GM23248 (cell line): ENCODE measurements around the gene MCEMP1. TPM values are rescaled to one million over a fixed set of nuclear protein-coding genes. Genes with fewer than 3 reads are reported as not detected.
"Not testable (repeated sequence)": the region's sequence is repeated elsewhere in the genome, so short reads cannot be mapped to it uniquely, and the experiment has no call there.

Experiments used
- DNase-seq: peaks from one replicate; pipeline ENCODE4 v3.0.0-alpha.2; 2015
- H2AFZ ChIP-seq: fragments of 200-600 bp; sonication (generic); 2 replicates; pipeline ENCODE4 v1.6.1; 2016; ENCODE audit warnings: antibody characterized with exemption
- H3F3A ChIP-seq: fragments of 200-600 bp; sonication (generic); 2 replicates; pipeline ENCODE4 v1.6.1; 2016; ENCODE audit warnings: mild to moderate bottlenecking, antibody characterized with exemption, mixed run types; ENCODE audit not compliant: insufficient read depth
- H3K27ac ChIP-seq: fragments of 200-600 bp; sonication (generic); 2 replicates; pipeline ENCODE4 v1.5.1; 2016; ENCODE audit warnings: mild to moderate bottlenecking
- H3K27me3 ChIP-seq: fragments of 200-600 bp; sonication (generic); replicated peaks from 2 replicates; pipeline ENCODE4 v1.6.1; 2016; ENCODE audit warnings: mild to moderate bottlenecking; ENCODE audit not compliant: insufficient read depth
- H3K36me3 ChIP-seq: fragments of 200-600 bp; sonication (generic); 2 replicates; pipeline ENCODE4 v1.6.1; 2016; ENCODE audit warnings: low read depth, mild to moderate bottlenecking
- H3K4me1 ChIP-seq: fragments of 200-600 bp; sonication (generic); 2 replicates; pipeline ENCODE4 v1.6.1; 2016; ENCODE audit warnings: mild to moderate bottlenecking; ENCODE audit not compliant: insufficient read depth
- H3K4me2 ChIP-seq: fragments of 200-600 bp; sonication (generic); one replicate; pipeline ENCODE4 v1.6.1; 2016; ENCODE audit warnings: mild to moderate bottlenecking; ENCODE audit not compliant: unreplicated experiment
- H3K4me3 ChIP-seq: fragments of 200-600 bp; sonication (generic); 2 replicates; pipeline ENCODE4 v1.5.1; 2016; ENCODE audit warnings: mild to moderate bottlenecking
- H3K79me2 ChIP-seq: fragments of 200-600 bp; sonication (generic); 2 replicates; pipeline ENCODE4 v1.6.1; 2016; ENCODE audit warnings: mild to moderate bottlenecking; ENCODE audit not compliant: insufficient read depth
- H3K9ac ChIP-seq: fragments of 200-600 bp; sonication (generic); 2 replicates; pipeline ENCODE4 v1.6.1; 2016; ENCODE audit warnings: mild to moderate bottlenecking
- H3K9me2 ChIP-seq: fragments of 200-600 bp; sonication (generic); 2 replicates; pipeline ENCODE4 v1.6.1; 2016; ENCODE audit warnings: mixed run types, mild to moderate bottlenecking, moderate library complexity; ENCODE audit not compliant: insufficient read depth
- H3K9me3 ChIP-seq: fragments of 200-600 bp; sonication (generic); one replicate; pipeline ENCODE4 v1.6.1; 2017; ENCODE audit warnings: low read depth
- H4K20me1 ChIP-seq: fragments of 200-600 bp; sonication (generic); 2 replicates; pipeline ENCODE4 v1.6.0; 2016; ENCODE audit not compliant: insufficient read depth
- EZH2 ChIP-seq: fragments of 200-600 bp; sonication (generic); IDR thresholded peaks from 2 replicates; pipeline ENCODE4 v1.6.1; 2018; ENCODE audit warnings: antibody characterized with exemption, mild to moderate bottlenecking; ENCODE audit not compliant: insufficient read depth, poor library complexity, severe bottlenecking
- EZH2phosphoT487 ChIP-seq: fragments of 200-600 bp; sonication (generic); IDR thresholded peaks from 2 replicates; pipeline ENCODE4 v1.6.1; 2018; ENCODE audit warnings: antibody characterized with exemption, moderate library complexity, mild to moderate bottlenecking, low read depth; ENCODE audit not compliant: insufficient read depth
- WGBS, 2 experiments: methylation state at CpG; one replicate each; pipeline ENCODE4 v1.1.6; 2015 to 2017; ENCODE audit warnings: low lambda C conversion rate in 2 of 2, low coverage in 1 of 2; ENCODE audit errors: missing lambda C conversion rate in 2 of 2; 5-methylcytosine and 5-hydroxymethylcytosine counted together
- in situ Hi-C: fragments of 300-500 bp; cut with MboI; formaldehyde crosslinking; loops from 2 replicates; pipeline ENCODE4 v1.15.0; 2020
- polyA plus RNA-seq: library from polyadenylated mRNA; unstranded; fragments of >200 nt; fragmentation: Nextera tagmentation; extraction: Ambion mirVana; gene quantifications from 2 replicates; pipeline ENCODE4 v1.2.1, GENCODE V29; 2016
- total RNA-seq: library from RNA; depleted of rRNA; stranded (reverse); fragments of >200 nt; shearing (Covaris generic); gene quantifications from 2 replicates; pipeline ENCODE4 v1.2.3, GENCODE V29; 2014

MCEMP1 gene
- total and polyA plus RNA-seq, 2 experiments from 2014 or later, result not detected

GRCh38 chr19:7643031-7643415 is 33.9 kb upstream of the MCEMP1 start:
- Histone ChIP-seq H3K27ac (no peak overlapping the region), H3K36me3 (no peaks in the 10 kb centered on the region), H3K9ac (no peak overlapping the region), H3F3A (no peaks in the 10 kb centered on the region), H2AFZ (no peak overlapping the region), H3K79me2 (no peaks in the 10 kb centered on the region), H3K4me2 (no peak overlapping the region), H3K4me3 (no peak overlapping the region), H3K4me1 (no peaks in the 10 kb centered on the region), H3K27me3 (0 out of 2 replicates have a peak, but pooled peaks cover 2% of the 10 kb centered on the region), H3K9me3 (no peaks in the 10 kb centered on the region), H4K20me1 (no peaks in the 10 kb centered on the region), H3K9me2 (no peaks in the 10 kb centered on the region)
- in situ Hi-C loops, result no loop called here
- 85% methylated on average over 7 to 8 of the region's 8 CpGs for WGBS, 2 experiments
- no peak for DNase-seq
- TF ChIP-seq EZH2phosphoT487 (no peak), EZH2 (no peak)

GRCh38 chr19:7643629-7644549 is 33.0 kb upstream of the MCEMP1 start:
- H3K4me2 ChIP-seq, H3K79me2 ChIP-seq, H3K27ac ChIP-seq, H4K20me1 ChIP-seq, H3K4me1 ChIP-seq, H3F3A ChIP-seq, H3K9me3 ChIP-seq, H3K9me2 ChIP-seq, H3K27me3 ChIP-seq, in situ Hi-C loops, H2AFZ ChIP-seq, H3K36me3 ChIP-seq, H3K4me3 ChIP-seq, DNase-seq, H3K9ac ChIP-seq: not testable (repeated sequence)
- whole genome bisulfite sequencing, 2 experiments, result 66 to 100% methylated on average over 2 to 10 of the region's 10 CpGs

GRCh38 chr19:7644550-7644877 is 32.4 kb upstream of the MCEMP1 start:
- TF ChIP-seq EZH2phosphoT487 (no peak), EZH2 (no peak)
- Histone ChIP-seq H2AFZ (no peak overlapping the region), H3K79me2 (no peaks in the 10 kb centered on the region), H3K4me1 (no peaks in the 10 kb centered on the region), H3K9me3 (no peaks in the 10 kb centered on the region), H3K9me2 (no peaks in the 10 kb centered on the region), H3K27ac (no peak overlapping the region), H3F3A (no peaks in the 10 kb centered on the region), H3K4me3 (no peak overlapping the region), H3K36me3 (no peaks in the 10 kb centered on the region), H3K9ac (no peak overlapping the region), H3K27me3 (no peaks in the 10 kb centered on the region), H3K4me2 (no peak overlapping the region), H4K20me1 (no peaks in the 10 kb centered on the region)
- DNase-seq, result no peak
- 87 to 90% methylated on average over 16 to 20 of the region's 20 CpGs for WGBS, 2 experiments
- in situ Hi-C loops, result no loop called here

- in situ Hi-C loops, result no loop called here
- Histone ChIP-seq H3K4me1 (no peaks in the 10 kb centered on the region), H4K20me1 (no peaks in the 10 kb centered on the region), H3K4me3 (no peak overlapping the region), H3K9me3 (no peaks in the 10 kb centered on the region), H3K9me2 (no peaks in the 10 kb centered on the region), H3K27ac (no peak overlapping the region), H3K4me2 (no peak overlapping the region), H3K36me3 (no peaks in the 10 kb centered on the region), H2AFZ (no peak overlapping the region), H3K79me2 (no peaks in the 10 kb centered on the region), H3F3A (no peaks in the 10 kb centered on the region), H3K9ac (no peak overlapping the region), H3K27me3 (no peaks in the 10 kb centered on the region)
- TF ChIP-seq EZH2phosphoT487 (no peak), EZH2 (no peak)
- 74 to 78% methylated on average over 14 of the region's 14 CpGs for WGBS, 2 experiments
- DNase-seq, result no peak
Measured at GRCh38 chr19:7645163-7645562, 31.7 kb upstream of the MCEMP1 start.
